Measurements from ENCODE around the gene EEPD1. TPM values are rescaled to one million over a fixed set of nuclear protein-coding genes. Genes with fewer than 3 reads are reported as not detected.

The EEPD1 gene
- total RNA-seq, 1 donor from 2014 or later: 5.4 TPM

DNA sequence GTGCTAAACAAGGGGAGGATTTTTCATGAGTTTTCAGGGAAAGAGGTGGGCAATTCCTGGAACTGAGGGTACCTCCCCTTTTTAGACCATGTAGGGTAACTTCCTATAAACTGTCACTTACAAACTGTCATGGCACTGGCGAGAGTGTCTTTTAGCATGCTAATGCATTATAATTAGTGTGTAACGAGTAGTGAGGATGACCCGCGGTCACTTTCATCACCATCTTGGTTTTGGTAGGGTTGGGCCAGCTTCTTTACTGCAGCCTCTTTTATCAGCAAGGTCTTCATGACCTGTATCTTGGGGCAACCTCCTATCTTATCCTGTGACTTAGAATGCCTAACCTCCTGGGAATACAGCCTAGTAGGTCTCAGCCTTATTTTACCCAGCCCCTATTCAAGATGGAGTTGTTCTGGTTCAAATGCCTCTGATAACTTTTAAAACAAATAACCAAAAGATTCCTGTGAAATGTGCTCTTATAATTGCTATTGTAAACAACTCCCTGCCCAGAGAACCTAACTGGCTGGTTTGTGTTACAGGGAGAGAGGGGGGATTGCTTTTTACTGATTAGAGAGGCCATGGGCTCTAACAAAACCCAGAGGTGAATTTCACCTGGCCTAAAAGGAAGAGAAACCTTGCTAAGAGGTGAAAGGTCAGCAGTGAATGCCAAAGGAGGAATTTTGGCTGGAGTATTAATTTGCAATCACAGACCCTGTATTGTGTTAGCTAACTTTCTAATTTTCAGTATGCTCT lies 64.3 kb downstream of the EEPD1 start:
- FAIRE-seq (no peak), DNase-seq (ENCODE audit: low read depth) (no peak)
- no peak for TF ChIP-seq EZH2 (IDR thresholded peaks at IDR 0.05; ENCODE audit: insufficient read depth, low read length)
- no peak for TF ChIP-seq CTCF (IDR thresholded peaks at IDR 0.05; ENCODE audit: insufficient read depth, low read depth, low read length)
- H3K27me3 Mint-ChIP-seq (ENCODE audit: low read depth, unreplicated experiment): peaks cover 3% of the 10 kb centered on the region
- no peaks in the 10 kb centered on the region for H3K36me3 ChIP-seq (ENCODE audit: insufficient read depth, low read length)
- no peak overlapping the region for H3K4me3 ChIP-seq (ENCODE audit: insufficient read depth, low read depth, low read length)
- no peaks in the 10 kb centered on the region for H3K9me3 Mint-ChIP-seq (ENCODE audit: unreplicated experiment)
- no peak overlapping the region for H3K4me3 Mint-ChIP-seq (ENCODE audit: unreplicated experiment)
- no peak overlapping the region for H2AFZ ChIP-seq (ENCODE audit: low read depth, low read length)
- H3K79me2 ChIP-seq (ENCODE audit: insufficient read depth, low read length): no peaks in the 10 kb centered on the region
- H3K4me2 ChIP-seq (ENCODE audit: low read length): no peak overlapping the region
- H3K36me3 Mint-ChIP-seq (ENCODE audit: low read depth, unreplicated experiment): no peaks in the 10 kb centered on the region
- no peak overlapping the region for H3K9ac ChIP-seq (ENCODE audit: low read length)
- no peaks in the 10 kb centered on the region for H4K20me1 ChIP-seq (ENCODE audit: insufficient read depth, low read length)
- H3K27me3 ChIP-seq (ENCODE audit: insufficient read depth, low read length): no peaks in the 10 kb centered on the region
- H3K27ac ChIP-seq (ENCODE audit: low read depth, low read length): no peak overlapping the region
- H3K4me1 ChIP-seq (ENCODE audit: insufficient read depth, low read length): no peaks in the 10 kb centered on the region
- no peaks in the 10 kb centered on the region for H3K9me3 ChIP-seq (ENCODE audit: insufficient read depth, low read depth, low read length)
- H3K4me1 Mint-ChIP-seq (ENCODE audit: low read depth, unreplicated experiment): peaks cover 2% of the 10 kb centered on the region
- H3K27ac Mint-ChIP-seq (ENCODE audit: unreplicated experiment): no peak overlapping the region

- Histone ChIP-seq H3K9me3 (ENCODE audit: insufficient read depth, low read depth, low read length) (no peaks in the 10 kb centered on the region), H3K4me1 (ENCODE audit: insufficient read depth, low read length) (no peaks in the 10 kb centered on the region), H3K4me3 (ENCODE audit: insufficient read depth, low read depth, low read length) (no peak overlapping the region), H3K27me3 (ENCODE audit: insufficient read depth, low read length) (no peaks in the 10 kb centered on the region), H3K4me2 (ENCODE audit: low read length) (no peak overlapping the region), H3K9ac (ENCODE audit: low read length) (no peak overlapping the region), H2AFZ (ENCODE audit: low read depth, low read length) (no peak overlapping the region), H3K27ac (ENCODE audit: low read depth, low read length) (no peak overlapping the region), H4K20me1 (ENCODE audit: insufficient read depth, low read length) (no peaks in the 10 kb centered on the region), H3K36me3 (ENCODE audit: insufficient read depth, low read length) (no peaks in the 10 kb centered on the region), H3K79me2 (ENCODE audit: insufficient read depth, low read length) (no peaks in the 10 kb centered on the region)
- no peak overlapping the region for H3K27ac Mint-ChIP-seq (ENCODE audit: unreplicated experiment)
- H3K9me3 Mint-ChIP-seq (ENCODE audit: unreplicated experiment): no peaks in the 10 kb centered on the region
- H3K36me3 Mint-ChIP-seq (ENCODE audit: low read depth, unreplicated experiment): no peaks in the 10 kb centered on the region
- no peak overlapping the region for H3K4me3 Mint-ChIP-seq (ENCODE audit: unreplicated experiment)
- DNase-seq (ENCODE audit: low read depth) (no peak), FAIRE-seq (no peak)
- TF ChIP-seq CTCF (IDR thresholded peaks at IDR 0.05; ENCODE audit: insufficient read depth, low read depth, low read length) (no peak), EZH2 (IDR thresholded peaks at IDR 0.05; ENCODE audit: insufficient read depth, low read length) (no peak)
- H3K4me1 Mint-ChIP-seq (ENCODE audit: low read depth, unreplicated experiment): peaks cover 2% of the 10 kb centered on the region
- H3K27me3 Mint-ChIP-seq (ENCODE audit: low read depth, unreplicated experiment): peaks cover 3% of the 10 kb centered on the region
Measured at GRCh38 chr7:36217961-36218284, 64.9 kb downstream of the EEPD1 start.

GRCh38 chr7:36219429-36219828 lies 66.4 kb downstream of the EEPD1 start:
- FAIRE-seq (no peak), DNase-seq (ENCODE audit: low read depth) (no peak)
- no peaks in the 10 kb centered on the region for H3K36me3 ChIP-seq (ENCODE audit: insufficient read depth, low read length)
- Mint-ChIP-seq H3K9me3 (ENCODE audit: unreplicated experiment) (no peaks in the 10 kb centered on the region), H3K4me3 (ENCODE audit: unreplicated experiment) (no peak overlapping the region), H3K4me1 (ENCODE audit: low read depth, unreplicated experiment) (peaks cover 2% of the 10 kb centered on the region), H3K36me3 (ENCODE audit: low read depth, unreplicated experiment) (no peaks in the 10 kb centered on the region), H3K27me3 (ENCODE audit: low read depth, unreplicated experiment) (peaks cover 3% of the 10 kb centered on the region), H3K27ac (ENCODE audit: unreplicated experiment) (no peak overlapping the region)
- no peaks in the 10 kb centered on the region for H4K20me1 ChIP-seq (ENCODE audit: insufficient read depth, low read length)
- no peaks in the 10 kb centered on the region for H3K79me2 ChIP-seq (ENCODE audit: insufficient read depth, low read length)
- no peaks in the 10 kb centered on the region for H3K4me1 ChIP-seq (ENCODE audit: insufficient read depth, low read length)
- no peak overlapping the region for H3K4me3 ChIP-seq (ENCODE audit: insufficient read depth, low read depth, low read length)
- no peak overlapping the region for H2AFZ ChIP-seq (ENCODE audit: low read depth, low read length)
- H3K9ac ChIP-seq (ENCODE audit: low read length): no peak overlapping the region
- no peaks in the 10 kb centered on the region for H3K9me3 ChIP-seq (ENCODE audit: insufficient read depth, low read depth, low read length)
- no peak overlapping the region for H3K4me2 ChIP-seq (ENCODE audit: low read length)
- no peak overlapping the region for H3K27ac ChIP-seq (ENCODE audit: low read depth, low read length)
- TF ChIP-seq EZH2 (IDR thresholded peaks at IDR 0.05; ENCODE audit: insufficient read depth, low read length): no peak
- no peak for TF ChIP-seq CTCF (IDR thresholded peaks at IDR 0.05; ENCODE audit: insufficient read depth, low read depth, low read length)
- no peaks in the 10 kb centered on the region for H3K27me3 ChIP-seq (ENCODE audit: insufficient read depth, low read length)

Measured in astrocyte (in vitro differentiated cells and primary cell).